ENCODE measurements around the gene RHOV. TPM values are rescaled to one million over a fixed set of nuclear protein-coding genes. Genes with fewer than 3 reads are reported as not detected.

Gene RHOV
- total RNA-seq, 2 experiments from 2014 or later: 0.63 to 1.5 TPM

GRCh38 chr15:40889112-40889511, 15.1 kb upstream of the RHOV start:
- H2AFZ ChIP-seq (ENCODE audit: low read length): no peak overlapping the region
- intact Hi-C loops (cut with micrococcal nuclease; ENCODE audit: unreplicated experiment): no loop called here
- no peaks in the 10 kb centered on the region for H3K9me2 ChIP-seq (ENCODE audit: insufficient read depth, low read length)
- no peak overlapping the region for H3K4me3 ChIP-seq (ENCODE audit: low read depth, low read length, poor library complexity, severe bottlenecking)
- H3K36me3 ChIP-seq (ENCODE audit: insufficient read depth, low read length): no peaks in the 10 kb centered on the region
- TF ChIP-seq CTCF (conservative IDR thresholded peaks at IDR 0.05; ENCODE audit: low read length) (no peak), EZH2phosphoT487 (IDR thresholded peaks at IDR 0.05; ENCODE audit: borderline replicate concordance, low read depth, low read length) (no peak)
- no peak for DNase-seq (ENCODE audit: low spot score)
- H3K9me3 ChIP-seq (ENCODE audit: low read length): no peaks in the 10 kb centered on the region
- H4K20me1 ChIP-seq (ENCODE audit: insufficient read depth, low read length): no peaks in the 10 kb centered on the region
- CTCF ChIA-PET (ENCODE audit: unreplicated experiment): interaction anchor here (0.6 to 1.0 kb wide), 2 partner anchors 32 to 53 kb away, joined by 3 to 4 read pairs; no protein-coding TSS in a partner anchor
- POLR2A ChIA-PET: interaction anchor here (0.7 to 4.5 kb wide), 4 partner anchors 11 to 135 kb away, joined by 3 to 34 read pairs (median 3); partner anchors contain the start of gene RHOV
- peaks cover 23% of the 10 kb centered on the region for H3K4me1 ChIP-seq (ENCODE audit: insufficient read depth, low read length, poor library complexity, severe bottlenecking)
- H3K4me2 ChIP-seq (ENCODE audit: low read length): no peak overlapping the region
- H3K27ac ChIP-seq (ENCODE audit: low read depth, low read length, poor library complexity, severe bottlenecking): no peak overlapping the region
- H3K79me2 ChIP-seq (ENCODE audit: insufficient read depth, low read depth, low read length): no peaks in the 10 kb centered on the region
- BruUV-seq (replicated peaks): no TSS peak

- TF ChIP-seq EZH2phosphoT487 (IDR thresholded peaks at IDR 0.05; ENCODE audit: borderline replicate concordance, low read depth, low read length): no peak
- no peak for TF ChIP-seq CTCF (conservative IDR thresholded peaks at IDR 0.05; ENCODE audit: low read length)
- Histone ChIP-seq H3K4me1 (ENCODE audit: insufficient read depth, low read length, poor library complexity, severe bottlenecking) (peaks cover 12% of the 10 kb centered on the region), H2AFZ (ENCODE audit: low read length) (no peak overlapping the region), H3K9me3 (ENCODE audit: low read length) (peaks cover 3% of the 10 kb centered on the region; the same call in 1 of the 2 replicates), H3K27ac (ENCODE audit: low read depth, low read length, poor library complexity, severe bottlenecking) (no peak overlapping the region), H3K4me3 (ENCODE audit: low read depth, low read length, poor library complexity, severe bottlenecking) (no peak overlapping the region), H3K79me2 (ENCODE audit: insufficient read depth, low read depth, low read length) (no peaks in the 10 kb centered on the region), H4K20me1 (ENCODE audit: insufficient read depth, low read length) (no peaks in the 10 kb centered on the region), H3K9me2 (ENCODE audit: insufficient read depth, low read length) (no peaks in the 10 kb centered on the region), H3K4me2 (ENCODE audit: low read length) (no peak overlapping the region), H3K36me3 (ENCODE audit: insufficient read depth, low read length) (no peaks in the 10 kb centered on the region)
- POLR2A ChIA-PET: interaction anchor here (0.6 kb wide), 1 partner anchor 45 kb away, joined by 4 read pairs; no protein-coding TSS in a partner anchor
- CTCF ChIA-PET (ENCODE audit: unreplicated experiment): interaction anchor here (0.5 to 0.6 kb wide), 2 partner anchors 29 to 34 kb away, joined by 3 read pairs; no protein-coding TSS in a partner anchor
- BruUV-seq (replicated peaks): no TSS peak
- intact Hi-C loops (cut with micrococcal nuclease; ENCODE audit: unreplicated experiment): no loop called here
- no peak for DNase-seq (ENCODE audit: low spot score)
These were observed 12.6 kb upstream of the RHOV start for GRCh38 chr15:40886586-40886985.

GRCh38 chr15:40881351-40881750, 7.3 kb upstream of the RHOV start:
- Histone ChIP-seq H3K27ac (ENCODE audit: low read depth, low read length, poor library complexity, severe bottlenecking) (no peak overlapping the region), H3K4me3 (ENCODE audit: low read depth, low read length, poor library complexity, severe bottlenecking) (no peak overlapping the region), H3K4me1 (ENCODE audit: insufficient read depth, low read length, poor library complexity, severe bottlenecking) (no peaks in the 10 kb centered on the region), H3K9me2 (ENCODE audit: insufficient read depth, low read length) (no peaks in the 10 kb centered on the region), H3K9me3 (ENCODE audit: low read length) (peaks cover 3% of the 10 kb centered on the region; the same call in 1 of the 2 replicates), H2AFZ (ENCODE audit: low read length) (no peak overlapping the region), H3K36me3 (ENCODE audit: insufficient read depth, low read length) (no peaks in the 10 kb centered on the region), H3K4me2 (ENCODE audit: low read length) (no peak overlapping the region), H4K20me1 (ENCODE audit: insufficient read depth, low read length) (no peaks in the 10 kb centered on the region), H3K79me2 (ENCODE audit: insufficient read depth, low read depth, low read length) (no peaks in the 10 kb centered on the region)
- TF ChIP-seq CTCF (conservative IDR thresholded peaks at IDR 0.05; ENCODE audit: low read length) (no peak), EZH2phosphoT487 (IDR thresholded peaks at IDR 0.05; ENCODE audit: borderline replicate concordance, low read depth, low read length) (no peak)
- no TSS peak for BruUV-seq (replicated peaks)
- intact Hi-C loops (cut with micrococcal nuclease; ENCODE audit: unreplicated experiment): no loop called here
- POLR2A ChIA-PET: interaction anchor here (1.4 to 1.5 kb wide), 2 partner anchors 11 to 23 kb away, joined by 4 to 5 read pairs; no protein-coding TSS in a partner anchor
- no peak for DNase-seq (ENCODE audit: low spot score)
- CTCF ChIA-PET (ENCODE audit: unreplicated experiment): interaction anchor here (0.6 kb wide), 1 partner anchor 12 kb away, joined by 7 read pairs; no protein-coding TSS in a partner anchor
